Stimulated activated CD4-positive, alpha-beta T cell treated with anti-CD3 and anti-CD28 coated beads, Interleukin-12 subunit alpha, Interleukin-12 subunit beta, amount 100 ng/mL, for 4 hours (primary cell): ENCODE data around the gene NOS1AP.

Experiments
- DNase-seq: peaks from one replicate; pipeline ENCODE4 v3.0.0-alpha.2; 2020

NOS1AP gene

DNA sequence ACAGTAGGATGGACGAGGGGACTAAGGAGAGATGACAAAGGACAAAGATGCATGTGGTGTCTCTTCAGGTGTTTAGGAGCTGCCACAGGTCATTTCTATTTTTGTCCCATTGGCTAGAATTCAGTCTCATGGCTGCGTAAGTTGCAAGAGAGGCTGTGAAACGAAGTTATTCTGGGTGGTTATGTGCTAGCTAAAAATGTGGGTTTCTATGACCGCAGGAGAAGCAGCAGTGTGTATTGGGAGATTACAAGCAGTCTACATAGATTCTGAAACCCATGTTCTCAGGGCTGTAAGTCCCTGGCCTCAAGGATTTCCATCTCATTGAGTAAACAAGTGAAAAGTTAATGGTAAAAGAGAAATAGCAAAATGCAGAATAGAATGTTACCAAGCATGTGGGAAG, 196.5 kb downstream of the NOS1AP start:
- DNase-seq, result no peak

DNA sequence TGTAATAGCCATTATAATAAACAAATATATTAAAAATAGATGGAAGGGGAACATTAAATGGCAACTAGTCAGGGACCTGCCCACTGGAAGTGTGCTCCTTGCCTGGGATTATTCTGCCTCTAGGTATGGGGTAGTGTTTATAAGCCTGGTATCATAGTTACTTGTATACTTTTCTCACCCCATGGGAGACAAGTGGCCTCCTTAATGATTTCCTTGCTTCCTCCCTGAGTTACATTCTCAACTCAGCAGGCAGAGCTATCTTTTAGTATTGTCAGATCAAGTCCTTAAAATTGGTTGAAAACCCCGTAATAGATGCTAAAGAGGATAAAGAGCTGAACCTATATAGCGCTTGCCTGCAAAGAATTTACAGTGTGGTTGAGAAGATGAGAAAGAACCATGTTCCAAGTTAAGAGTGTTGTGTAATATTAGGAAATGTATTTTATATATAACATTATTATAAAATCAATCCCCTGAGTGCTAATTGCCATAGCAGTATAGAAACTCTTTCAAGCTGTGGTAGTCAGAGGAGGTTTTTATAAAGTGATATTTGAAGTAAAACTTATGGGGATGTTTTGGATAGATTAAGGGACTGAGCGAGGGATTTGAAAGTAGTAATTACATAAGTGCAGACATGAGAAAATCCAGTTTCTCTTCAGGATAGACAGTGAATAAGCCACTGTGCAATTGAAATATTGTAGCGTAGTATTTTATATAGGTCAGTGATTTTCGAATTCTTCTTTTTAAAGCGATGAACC, 200.7 kb downstream of the NOS1AP start:
- DNase-seq, result no peak

DNA sequence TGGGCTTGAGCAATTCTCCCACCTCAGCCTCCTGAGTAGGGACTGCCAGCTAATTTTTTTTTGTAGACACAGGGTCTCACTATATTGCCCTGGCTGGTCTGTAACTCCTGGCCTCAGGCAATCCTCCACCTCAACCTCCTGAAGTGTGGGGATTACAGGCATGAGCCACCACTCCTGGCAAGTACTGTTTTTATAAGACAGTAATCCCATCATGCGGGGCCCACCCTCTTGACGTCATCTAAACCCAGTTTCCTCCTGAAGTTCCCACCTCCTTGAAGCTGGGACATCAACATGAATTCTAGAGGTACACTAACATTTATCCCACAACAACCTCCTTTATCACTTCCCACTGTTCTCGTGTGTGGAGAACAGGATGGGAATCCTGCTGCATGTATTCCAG, 202.5 kb downstream of the NOS1AP start:
- no peak for DNase-seq

DNA sequence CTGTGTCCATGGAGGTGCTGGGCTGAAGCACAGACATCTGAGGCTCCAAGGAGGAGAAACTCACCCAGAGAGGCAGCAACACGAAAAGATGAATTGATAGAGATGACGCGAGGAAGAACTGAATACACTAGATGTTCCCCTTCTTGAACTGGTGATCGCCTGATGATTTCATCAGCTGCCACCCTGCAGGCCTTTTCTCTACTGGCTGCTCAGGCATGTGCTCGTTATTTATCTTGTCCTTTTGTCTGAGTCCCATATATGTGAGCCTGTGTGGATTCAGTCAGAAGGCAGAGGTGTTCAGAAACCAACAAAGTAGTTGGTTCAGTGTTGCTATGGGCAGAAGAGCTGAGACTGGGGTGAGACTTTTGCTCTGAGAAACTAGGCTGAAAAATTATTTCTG, 202.9 kb downstream of the NOS1AP start:
- no peak for DNase-seq

DNA sequence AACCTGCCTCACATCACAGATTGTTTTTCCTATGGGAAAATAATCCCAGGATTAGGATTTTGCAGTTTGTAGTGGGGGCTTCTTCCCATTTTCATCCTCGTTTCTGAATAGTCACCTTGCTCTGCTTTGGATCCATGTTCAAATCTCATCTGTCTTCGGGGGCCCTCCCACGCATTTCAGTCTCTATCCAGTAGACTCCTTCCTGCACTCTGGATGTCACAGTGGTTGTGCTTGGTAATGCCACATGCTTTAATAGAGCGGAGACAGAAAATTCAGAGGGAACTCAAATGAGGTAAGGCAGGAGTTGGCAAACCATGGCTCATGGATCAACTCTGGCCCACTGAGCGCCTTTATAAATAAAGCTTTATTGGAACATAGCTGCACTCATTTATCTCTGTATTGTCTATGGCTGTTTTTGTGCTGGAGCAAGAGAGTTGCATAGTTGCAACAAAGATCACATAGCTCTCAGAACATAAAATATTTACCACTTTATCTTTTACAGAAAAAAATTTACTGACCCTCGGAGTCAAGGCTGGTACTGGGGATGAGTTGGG, 206.2 kb downstream of the NOS1AP start:
- DNase-seq, result no peak

DNA sequence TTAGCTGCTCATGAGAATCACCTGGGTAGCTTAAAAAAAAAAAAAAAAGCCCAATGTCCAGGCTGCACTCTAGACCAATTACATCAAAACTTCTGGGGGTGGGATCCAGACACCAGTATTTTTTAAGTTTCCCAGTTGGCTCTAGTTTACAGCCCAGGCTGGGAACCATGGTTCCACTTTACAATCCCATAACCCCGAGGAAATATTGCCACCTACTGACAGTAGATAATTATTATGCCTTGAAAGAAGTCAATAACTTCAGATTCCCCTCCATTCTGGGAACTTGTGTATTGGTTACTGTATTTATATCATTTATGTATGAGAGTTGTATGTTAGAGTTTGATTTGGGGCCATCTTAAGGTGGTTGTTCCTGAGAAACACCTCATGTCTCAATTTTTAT, 207.0 kb downstream of the NOS1AP start:
- no peak for DNase-seq

DNA sequence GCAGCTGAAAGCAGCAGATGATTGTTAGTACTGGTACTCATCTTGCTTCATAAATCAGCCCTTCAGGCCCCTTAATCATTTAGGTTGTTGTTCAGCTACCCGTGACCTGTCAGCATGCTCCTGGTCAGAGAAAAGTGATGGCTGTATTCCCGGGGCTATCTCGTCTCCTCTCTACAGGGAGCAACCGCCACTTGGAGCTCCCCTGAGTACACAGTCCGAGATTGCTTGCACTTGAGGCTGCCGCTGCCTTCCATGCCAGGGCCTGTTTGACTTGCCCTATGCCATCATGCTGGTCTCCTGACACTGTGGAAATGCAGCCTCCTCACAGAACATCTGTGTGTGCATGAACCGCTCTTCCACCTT, 209.6 kb downstream of the NOS1AP start:
- no peak for DNase-seq

DNA sequence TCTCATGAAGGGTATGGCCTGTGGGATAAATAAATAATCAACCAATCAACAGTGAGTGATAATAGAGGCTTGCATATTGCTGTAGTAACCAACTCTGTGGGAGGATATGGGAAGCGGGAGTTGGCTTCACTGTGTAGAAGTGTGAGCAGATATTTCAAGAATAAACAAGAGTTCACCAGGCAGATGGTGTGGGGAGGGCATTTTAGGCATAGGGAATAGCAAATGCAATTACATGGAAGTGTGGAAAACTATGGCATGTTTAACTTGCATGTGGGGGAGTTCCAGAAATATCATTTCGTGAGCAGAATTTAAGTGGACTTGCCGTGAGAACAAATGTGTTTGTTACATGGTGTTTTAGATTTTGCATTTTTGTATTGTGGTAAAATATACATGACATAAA, 211.9 kb downstream of the NOS1AP start:
- no peak for DNase-seq

DNA sequence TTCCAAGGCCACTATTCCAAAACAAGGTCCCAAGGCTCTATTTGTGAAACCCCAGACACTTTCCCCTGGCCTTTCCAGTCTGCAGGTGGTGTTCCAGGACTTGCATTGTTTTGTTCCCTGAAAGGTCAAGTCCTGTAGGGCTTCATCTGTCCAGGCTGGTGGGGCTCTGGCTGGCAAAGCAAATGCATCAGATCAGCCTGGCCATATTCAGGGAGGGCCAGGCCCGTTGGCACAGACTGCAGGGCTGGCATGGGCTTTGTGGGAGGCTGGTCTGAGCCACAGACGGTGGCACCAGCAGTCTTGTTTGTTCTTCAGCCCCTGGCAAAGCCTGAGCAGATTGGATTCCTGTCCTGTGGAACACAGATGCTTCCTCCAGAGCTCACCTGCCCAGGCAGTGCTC, 214.2 kb downstream of the NOS1AP start:
- DNase-seq, result no peak

DNA sequence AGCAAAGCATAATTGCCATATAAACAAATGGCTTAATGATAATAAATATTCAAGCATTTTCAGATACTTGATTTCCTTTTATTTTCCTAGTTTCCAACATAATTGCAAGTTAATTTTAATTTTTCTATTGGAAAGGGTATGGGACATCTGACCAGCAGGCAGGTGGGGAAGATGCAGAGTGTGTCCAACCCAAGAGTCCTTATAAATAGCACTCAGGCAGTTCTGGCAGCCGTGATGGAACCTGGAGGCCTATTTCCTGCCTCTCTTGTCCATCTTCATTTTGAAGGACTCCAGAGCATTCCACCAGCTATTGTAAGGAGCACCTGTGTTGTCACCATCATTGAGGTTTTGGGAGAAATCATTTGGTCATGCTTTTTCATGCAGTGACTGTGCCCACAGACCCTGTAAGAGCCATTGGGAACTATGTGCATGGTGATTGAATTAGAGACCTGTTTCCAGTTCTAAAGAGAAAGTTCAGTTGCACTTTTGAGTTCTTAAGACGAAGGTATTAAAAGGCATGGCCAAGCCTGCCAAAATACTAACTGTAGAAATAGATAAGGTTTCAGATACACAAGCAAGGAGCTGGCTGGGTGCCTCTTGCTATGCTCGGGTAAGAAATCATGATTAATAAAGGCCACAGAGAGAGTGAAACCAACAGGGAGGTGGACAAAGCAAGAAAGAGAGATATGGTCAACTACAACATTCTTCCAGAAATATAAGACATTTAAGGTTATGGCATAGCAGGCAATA, 214.9 kb downstream of the NOS1AP start:
- no peak for DNase-seq

DNA sequence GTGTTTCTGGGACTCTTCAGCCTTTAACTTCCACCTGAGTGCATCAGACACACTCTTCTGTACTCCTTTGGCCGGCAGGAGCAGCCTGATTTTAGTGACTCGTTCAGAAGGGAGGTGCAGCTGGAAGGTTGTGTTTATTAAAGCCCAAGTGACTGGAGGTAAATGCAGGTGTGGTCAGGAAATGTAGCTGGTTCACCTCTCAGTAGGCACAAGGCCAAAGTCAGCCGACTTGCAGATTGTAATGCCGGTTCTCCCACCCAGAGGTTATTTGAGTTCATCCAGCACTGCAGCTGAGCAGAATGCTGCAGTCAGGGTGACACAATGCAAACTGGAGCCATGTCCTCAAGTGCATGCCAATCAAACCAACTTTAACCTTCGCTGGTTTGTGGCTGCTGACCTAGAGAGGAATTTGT, 215.7 kb downstream of the NOS1AP start:
- DNase-seq, result no peak

DNA sequence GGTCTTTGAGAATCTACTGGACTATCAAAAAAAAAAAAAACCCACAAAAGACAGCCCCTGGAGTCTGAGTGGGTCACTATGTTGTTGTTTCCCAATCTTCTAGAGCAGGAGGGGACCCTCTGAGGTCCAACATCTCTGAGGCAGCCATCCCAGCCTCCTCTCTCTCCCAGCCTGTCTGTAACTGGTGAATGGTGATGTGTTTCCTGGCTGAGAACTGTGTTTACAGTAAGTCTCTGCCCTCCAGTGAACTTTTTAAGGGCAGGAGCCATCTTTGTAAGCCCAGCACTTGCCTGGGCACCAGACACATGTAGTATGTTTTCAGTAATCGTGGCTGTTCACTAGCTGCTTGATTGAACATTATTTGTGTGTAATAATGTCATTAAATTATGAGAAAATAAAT, 221.5 kb downstream of the NOS1AP start:
- no peak for DNase-seq

DNA sequence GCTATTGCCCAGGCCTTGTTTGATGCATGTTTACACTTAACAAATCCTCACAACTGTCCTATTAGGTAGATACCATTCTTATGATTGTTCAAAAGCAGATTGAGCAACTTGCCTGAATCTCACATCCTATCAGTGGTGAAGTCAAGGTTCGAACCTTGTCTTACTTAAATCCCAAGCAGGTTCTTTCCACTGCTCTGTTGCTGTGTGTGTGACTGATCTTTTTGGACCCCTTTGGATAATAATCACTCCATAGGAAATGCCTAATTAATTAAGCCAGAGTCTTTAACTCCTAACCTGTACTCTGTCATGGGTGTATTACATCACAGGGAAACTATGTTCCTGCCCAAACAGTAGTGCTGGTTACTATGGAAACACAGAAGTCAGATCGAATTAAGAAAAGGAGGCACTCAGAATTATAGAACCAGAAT, 222.9 kb downstream of the NOS1AP start:
- DNase-seq, result no peak

DNA sequence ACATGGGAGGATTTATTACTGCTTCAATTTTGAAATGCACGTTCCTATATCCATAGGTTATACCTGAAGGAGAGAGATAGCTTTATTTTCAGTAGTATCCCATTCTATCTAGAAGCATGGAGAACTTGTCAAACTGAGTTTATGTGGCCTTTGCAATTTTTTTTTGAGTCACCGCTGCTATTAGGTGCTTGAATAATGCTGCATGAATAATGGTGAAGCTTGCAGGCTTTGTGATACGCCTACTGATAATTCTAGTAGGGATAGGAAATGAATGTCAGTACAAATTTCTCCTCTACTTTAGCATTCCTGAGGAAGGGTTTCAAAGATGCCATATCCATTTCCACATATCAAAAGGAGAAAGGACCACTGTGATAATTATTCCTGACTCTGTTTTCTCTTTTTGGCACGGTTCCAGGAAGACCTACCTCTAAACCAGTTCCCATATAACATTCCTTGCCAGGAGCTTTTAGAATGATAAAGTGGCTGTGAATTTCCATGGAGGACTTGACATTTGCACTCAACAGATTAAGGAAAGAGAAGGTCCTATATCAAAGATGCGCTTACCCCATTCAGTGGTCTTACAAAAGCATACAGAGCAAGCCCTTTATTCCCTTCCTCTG, 223.7 kb downstream of the NOS1AP start:
- DNase-seq, result no peak

DNA sequence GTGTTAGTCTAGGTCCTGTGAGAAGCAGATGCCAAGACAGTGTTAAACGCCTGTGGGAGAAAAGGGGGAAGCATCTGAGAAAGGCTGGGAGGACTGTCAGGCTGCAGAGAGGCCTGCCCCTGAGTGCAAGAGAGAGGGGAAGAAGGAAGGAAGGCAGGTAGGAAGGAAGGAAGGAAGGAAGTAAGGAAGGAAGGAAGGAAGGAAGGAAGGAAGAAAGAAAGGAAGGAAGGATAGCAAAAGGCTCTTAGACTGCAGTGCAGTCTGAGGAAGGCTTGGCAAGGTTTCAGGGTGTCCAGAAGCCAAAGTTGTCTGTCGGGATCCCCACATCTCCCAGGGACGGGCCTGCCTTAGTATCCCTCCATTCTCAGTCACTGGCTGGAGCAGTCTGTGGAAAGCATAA, 224.5 kb downstream of the NOS1AP start:
- no peak for DNase-seq

DNA sequence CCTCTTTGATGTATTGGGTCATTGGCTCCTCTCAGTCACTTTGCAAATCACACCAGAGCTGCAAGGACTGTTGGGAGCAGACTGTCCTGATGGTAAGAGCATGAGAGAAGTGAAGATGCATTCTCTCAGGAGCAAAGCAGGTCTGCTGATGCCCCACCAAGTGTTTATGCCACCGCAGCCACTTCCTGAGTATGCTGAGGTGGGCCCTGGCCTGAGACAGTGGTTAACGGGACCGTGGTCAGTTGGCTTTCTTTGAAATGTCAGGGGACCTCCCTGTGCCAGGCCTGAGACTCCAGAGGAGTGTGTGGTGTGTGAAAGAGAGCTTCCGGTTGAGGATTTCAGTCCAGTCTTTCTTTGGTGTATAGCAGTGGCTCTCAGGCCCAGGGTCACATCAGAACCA, 227.7 kb downstream of the NOS1AP start:
- no peak for DNase-seq

DNA sequence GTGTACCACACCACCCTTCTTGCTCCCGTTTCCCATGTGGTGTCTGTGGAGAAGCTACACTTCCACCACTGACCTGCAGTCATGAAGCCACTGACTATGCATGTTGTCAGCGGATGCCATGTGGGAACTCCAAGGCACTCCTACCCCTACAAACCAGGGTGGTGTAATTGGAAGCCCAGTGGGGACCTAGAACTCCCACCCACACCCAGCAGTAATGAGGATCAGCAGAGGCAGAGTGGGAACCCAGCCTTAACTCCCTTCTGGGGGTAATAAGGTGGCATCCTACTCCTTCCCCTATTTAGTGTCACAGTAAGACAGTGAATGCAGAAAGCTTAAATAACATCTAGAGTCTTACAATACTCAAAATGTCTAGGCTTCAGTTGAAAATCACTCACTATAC, 228.8 kb downstream of the NOS1AP start:
- DNase-seq, result no peak

DNA sequence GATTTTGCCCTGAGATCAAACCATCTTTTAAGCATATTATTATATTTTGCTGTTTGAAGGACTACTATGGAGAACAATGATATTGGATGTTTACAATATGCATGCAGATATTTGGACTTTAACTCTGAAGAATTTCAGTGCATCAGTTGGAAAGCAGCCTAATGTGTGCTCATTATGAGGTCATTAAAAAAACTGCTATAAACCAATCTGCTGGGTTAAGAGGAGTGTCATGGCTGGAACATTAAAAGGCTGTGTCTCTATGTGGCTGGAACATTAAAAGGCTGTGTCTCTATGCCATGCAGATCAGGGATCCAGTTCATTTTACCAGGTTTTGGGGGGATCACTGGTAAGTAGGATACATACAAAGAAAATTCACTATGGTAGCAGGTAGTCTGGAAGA, 229.5 kb downstream of the NOS1AP start:
- no peak for DNase-seq

DNA sequence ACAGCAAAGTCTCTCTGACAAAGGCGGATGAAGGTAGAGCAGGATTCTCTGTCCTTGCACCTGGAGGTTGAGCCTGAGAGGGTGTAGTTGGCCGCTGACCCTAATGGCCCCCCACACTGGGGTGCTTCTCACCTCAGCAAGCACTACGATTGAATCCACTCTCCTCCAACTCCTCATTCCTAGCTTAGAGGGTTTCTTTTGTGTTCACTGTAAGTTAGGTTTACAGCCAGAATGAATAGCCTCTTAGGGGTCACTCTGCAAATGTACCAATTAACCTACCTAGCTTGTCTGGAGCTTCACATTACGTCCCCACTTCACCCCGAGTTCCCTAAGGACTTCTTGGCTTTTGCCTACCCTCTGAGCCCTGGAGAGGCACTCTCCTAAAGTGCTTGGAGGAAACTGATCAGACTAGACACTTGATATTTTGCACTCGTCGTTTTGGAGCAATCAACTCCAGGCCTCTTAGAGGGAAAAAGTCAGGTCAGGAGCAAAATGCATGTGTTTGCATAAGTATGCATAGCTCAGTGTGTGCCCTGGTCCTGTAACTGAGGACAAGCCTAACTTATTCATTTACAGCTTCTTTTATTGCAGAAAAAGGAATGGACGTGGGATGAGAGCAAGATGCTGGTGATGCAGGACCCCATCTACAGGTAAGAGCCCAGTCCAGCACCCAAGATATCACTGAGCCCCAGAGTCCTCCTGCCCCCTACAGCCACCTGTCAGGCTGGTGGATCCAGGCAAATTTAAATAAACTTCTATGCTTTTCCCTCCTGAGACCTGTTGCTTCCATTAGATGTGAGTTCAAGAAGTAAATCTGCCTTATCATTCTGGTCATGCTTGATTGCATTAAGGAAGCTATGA, 230.8 kb downstream of the NOS1AP start:
- no peak for DNase-seq

DNA sequence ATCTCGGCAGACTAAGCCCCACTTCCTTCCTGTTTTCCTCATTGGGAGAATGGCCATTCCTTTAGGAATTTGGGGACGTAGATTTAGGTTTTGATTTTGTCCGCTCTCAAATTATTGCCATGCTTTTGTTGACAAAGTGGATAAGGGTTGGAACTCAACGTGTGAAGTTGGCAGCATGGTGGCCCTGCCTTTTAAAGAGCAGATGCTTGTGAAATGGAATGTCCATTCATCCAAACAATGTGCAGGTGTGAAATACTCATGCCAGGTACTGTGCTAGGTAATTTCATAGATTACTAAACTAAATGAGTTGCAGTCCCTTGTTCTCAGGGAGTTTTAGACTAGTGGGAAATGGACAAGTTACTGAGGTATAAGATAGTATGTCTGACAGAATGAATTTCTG, 232.2 kb downstream of the NOS1AP start:
- no peak for DNase-seq

DNA sequence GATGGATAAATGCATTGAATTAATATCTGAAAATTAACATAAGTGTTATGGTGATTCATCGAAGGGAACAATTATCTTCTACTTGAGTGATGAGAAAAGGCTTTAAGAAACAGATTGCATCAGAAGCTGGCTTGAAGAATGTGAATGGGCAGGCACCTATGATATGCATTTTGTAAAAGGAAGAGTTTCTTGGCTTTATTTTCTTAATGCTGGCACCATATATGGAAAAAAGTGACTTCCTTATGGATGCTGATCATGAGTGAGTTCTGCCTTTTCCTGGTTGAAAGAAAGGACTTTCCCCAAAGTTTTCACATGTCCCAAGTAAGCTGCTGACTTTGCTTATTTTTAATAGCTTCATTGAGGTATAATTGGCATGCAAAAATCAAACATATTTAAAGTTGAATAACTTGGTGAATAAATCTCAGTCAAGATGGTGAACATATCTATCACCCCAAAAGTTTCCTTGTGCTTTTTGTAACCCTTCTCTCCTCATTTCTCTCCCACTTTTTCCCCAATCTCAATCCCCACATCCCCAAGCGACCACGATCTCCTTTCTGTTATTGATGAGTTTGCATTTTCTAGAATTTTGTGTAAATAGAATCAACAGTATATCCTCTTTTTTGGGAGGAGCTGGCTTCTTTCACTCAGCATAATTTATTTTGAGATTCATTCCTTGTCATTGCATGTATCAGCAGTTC, 233.0 kb downstream of the NOS1AP start:
- no peak for DNase-seq

DNA sequence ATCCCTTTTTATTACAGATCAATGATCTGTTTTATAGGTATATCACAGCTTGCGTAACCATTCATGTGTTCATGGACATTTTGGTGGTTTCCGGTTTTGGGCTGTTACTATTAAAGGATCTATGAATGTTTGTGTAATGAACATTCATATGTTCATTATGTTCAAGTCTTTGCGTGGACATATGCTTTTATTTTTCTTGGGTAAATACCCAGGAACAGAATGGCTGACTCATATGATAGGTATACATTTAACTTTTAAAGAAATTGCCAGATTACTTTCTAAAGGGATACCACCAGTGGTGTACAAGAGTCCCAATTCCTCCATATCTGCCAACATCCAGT, 233.5 kb downstream of the NOS1AP start:
- DNase-seq, result no peak

DNA sequence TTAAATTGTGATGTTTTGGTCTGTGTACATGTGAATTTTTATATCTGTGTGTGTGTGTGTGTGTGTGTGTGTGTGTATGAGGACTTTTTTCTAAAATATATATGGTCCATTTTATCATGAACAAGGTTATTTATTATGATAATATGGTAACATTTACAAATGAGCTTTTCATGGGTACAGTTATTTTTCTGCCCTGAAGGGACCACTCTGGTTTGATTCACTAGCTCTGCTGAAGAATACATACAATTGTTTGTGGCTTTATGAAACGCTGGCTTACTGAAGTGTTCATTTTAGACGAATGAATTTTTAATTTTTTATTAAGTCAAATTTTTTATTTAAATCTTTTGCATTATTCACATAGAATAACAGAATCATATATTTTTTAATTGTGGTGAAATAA, 235.2 kb downstream of the NOS1AP start:
- DNase-seq, result no peak
